Esophagus squamous epithelium (tissue), 4 donors: ENCODE results near the gene DRD2.

Experiments
- CTCF ChIP-seq, 6 experiments: fragments of 450-650 bp in 4 of 6; fragments of 200-600 bp in 2 of 6; sonication (generic) in 2 of 6; IDR thresholded peaks; one replicate each; pipeline ENCODE4 v1.5.1; 2016 to 2019; ENCODE audit warnings: antibody characterized with exemption in 6 of 6, mild to moderate bottlenecking in 4 of 6, moderate library complexity in 4 of 6
- POLR2A ChIP-seq, 4 donors: fragments of 450-650 bp; IDR thresholded peaks; one replicate each; pipeline ENCODE4 v1.6.1; 2017; ENCODE audit warnings: antibody characterized with exemption in 4 of 4, mild to moderate bottlenecking in 4 of 4, moderate library complexity in 3 of 4

GRCh38 chr11:113395782-113396336 is 79.3 kb downstream of the DRD2 start:
- no peak for TF ChIP-seq CTCF (IDR thresholded peaks at IDR 0.05)
- TF ChIP-seq POLR2A (IDR thresholded peaks at IDR 0.05), result no peak
